ENCODE measurements around the gene TSEN34. TPM values are rescaled to one million over a fixed set of nuclear protein-coding genes. Genes with fewer than 3 reads are reported as not detected.
"Not testable (repeated sequence)": the region's sequence is repeated elsewhere in the genome, so short reads cannot be mapped to it uniquely, and the experiment has no call there.

Gene TSEN34
- total and polyA plus RNA-seq, 11 donors, result 10.2 to 48.9 (median 23.5) TPM

DNA sequence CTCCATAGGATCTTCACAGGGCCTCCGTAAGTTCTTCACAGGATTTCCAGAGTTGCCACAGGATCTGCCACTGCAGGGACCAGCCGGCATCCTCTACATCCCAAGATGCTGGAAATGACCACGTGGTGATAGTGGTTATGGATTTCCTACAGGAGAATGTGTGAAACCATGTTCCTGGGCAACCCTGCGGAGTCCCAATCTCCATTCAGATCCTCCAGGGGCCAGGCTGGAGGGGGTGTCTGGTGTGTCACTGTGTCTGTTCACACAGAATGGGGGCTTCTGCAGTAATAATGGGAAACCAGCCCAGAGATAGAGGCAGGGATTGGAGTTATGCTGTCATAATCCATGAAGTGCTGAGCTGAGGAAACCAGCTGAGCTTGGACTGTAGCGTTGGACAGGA, 42.8 kb downstream of the TSEN34 start:
- intact Hi-C loops (cut with DNase I), result loop anchor here in 1 of 10 donors (5.0 kb wide), 1 partner anchor 62 kb away; the partner anchor contains the start of gene TMC4
- H3K36me3 ChIP-seq, result no peaks in the 10 kb centered on the region
- peaks cover 0 to 2% (median 0%) of the 10 kb centered on the region in 12 donors for H3K9me3 ChIP-seq
- peaks cover 0 to 3% (median 0%) of the 10 kb centered on the region in 12 donors for H3K4me1 ChIP-seq
- ATAC-seq (no peak), DNase-seq (no peak)
- 61 to 81% (median 80%) methylated on average over 5 of the region's 5 CpGs for WGBS, 4 donors
- TF ChIP-seq, protein P1, sequence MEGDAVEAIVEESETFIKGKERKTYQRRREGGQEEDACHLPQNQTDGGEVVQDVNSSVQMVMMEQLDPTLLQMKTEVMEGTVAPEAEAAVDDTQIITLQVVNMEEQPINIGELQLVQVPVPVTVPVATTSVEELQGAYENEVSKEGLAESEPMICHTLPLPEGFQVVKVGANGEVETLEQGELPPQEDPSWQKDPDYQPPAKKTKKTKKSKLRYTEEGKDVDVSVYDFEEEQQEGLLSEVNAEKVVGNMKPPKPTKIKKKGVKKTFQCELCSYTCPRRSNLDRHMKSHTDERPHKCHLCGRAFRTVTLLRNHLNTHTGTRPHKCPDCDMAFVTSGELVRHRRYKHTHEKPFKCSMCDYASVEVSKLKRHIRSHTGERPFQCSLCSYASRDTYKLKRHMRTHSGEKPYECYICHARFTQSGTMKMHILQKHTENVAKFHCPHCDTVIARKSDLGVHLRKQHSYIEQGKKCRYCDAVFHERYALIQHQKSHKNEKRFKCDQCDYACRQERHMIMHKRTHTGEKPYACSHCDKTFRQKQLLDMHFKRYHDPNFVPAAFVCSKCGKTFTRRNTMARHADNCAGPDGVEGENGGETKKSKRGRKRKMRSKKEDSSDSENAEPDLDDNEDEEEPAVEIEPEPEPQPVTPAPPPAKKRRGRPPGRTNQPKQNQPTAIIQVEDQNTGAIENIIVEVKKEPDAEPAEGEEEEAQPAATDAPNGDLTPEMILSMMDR (IDR thresholded peaks at IDR 0.05), result no peak
- no peak for TF ChIP-seq POLR2A (IDR thresholded peaks at IDR 0.05)
- H3K27ac ChIP-seq, result no peak overlapping the region
- H3K4me3 ChIP-seq, result no peak overlapping the region
- H3K27me3 ChIP-seq, result peaks cover 0 to 43% (median 0%) of the 10 kb centered on the region in 9 donors

DNA sequence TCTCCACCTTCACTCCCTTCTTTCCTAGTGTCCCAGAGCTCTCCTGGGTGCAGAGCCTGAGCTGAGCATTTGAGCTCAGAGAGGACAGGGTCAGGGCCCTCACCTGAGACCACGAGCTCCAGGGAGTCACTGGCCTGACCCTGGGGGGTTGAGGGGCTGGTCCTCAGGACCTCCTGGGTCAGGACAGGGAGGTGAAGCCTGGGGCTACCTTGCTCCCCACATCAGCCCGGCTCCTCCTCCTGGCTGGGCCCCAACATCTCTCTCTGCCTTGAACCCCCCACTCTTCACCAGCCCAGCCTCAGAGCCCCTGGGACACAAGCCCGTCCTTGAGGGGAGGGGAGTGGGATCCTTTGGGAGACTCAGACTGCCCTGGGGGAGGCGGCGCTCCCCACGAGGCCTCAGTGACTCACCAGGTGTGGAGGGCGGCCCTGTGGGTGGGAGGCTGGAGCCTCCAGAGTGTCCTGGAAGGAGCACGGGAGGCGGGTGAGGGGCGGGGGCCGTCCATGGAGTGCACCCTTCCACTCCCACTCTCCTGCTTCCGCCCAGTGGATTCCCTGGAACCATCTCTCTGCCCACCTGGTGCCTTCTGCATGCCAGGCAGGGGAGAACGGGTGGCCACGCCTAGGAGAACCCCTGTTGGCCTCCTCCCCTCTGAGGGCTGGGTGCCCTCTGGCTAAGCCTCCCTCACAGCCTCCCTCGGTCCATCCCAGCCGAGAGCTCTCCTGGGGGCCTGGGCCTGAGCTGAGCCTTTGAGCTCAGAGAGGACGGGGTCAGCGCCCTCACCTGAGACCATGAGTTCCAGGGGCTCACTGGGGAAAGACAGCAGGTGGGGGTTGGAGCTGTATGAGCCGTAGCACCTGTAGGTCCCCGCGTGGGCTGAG, 48.6 kb downstream of the TSEN34 start:
- peak in 2 of 4 donors; percentile 38 to 44 for ATAC-seq
- DNase-seq, H3K4me1 ChIP-seq, H3K9me3 ChIP-seq, H3K27ac ChIP-seq, H3K36me3 ChIP-seq, H3K4me3 ChIP-seq: not testable (repeated sequence)
- H3K27me3 ChIP-seq, result peaks cover 0 to 24% (median 0%) of the 10 kb centered on the region in 9 donors
- intact Hi-C loops (cut with DNase I), result loop anchor here in 2 of 10 donors (2.0 kb wide), 1 partner anchor 17 kb away; the partner anchor contains the start of gene LILRB3 (in 2 of the 2)
- 68 to 77% (median 73%) methylated on average over 6 to 16 of the region's 21 CpGs for WGBS, 4 donors

GRCh38 chr19:54240372-54241336, 49.5 kb downstream of the TSEN34 start:
- H3K4me1 ChIP-seq; H3K27ac ChIP-seq; H3K4me3 ChIP-seq; ATAC-seq; H3K36me3 ChIP-seq; intact Hi-C loops (cut with DNase I); H3K9me3 ChIP-seq; DNase-seq: not testable (repeated sequence)
- H3K27me3 ChIP-seq, result peaks cover 0 to 20% (median 0%) of the 10 kb centered on the region in 9 donors
- WGBS, 4 donors, result 57 to 66% (median 64%) methylated on average over 9 to 19 of the region's 22 CpGs

- H3K27ac ChIP-seq; H3K9me3 ChIP-seq; H3K36me3 ChIP-seq; intact Hi-C loops (cut with DNase I); DNase-seq; H3K4me3 ChIP-seq: not testable (repeated sequence)
- peak in 1 of 4 donors; percentile 43 for ATAC-seq
- Histone ChIP-seq H3K27me3 (peaks cover 0 to 18% (median 0%) of the 10 kb centered on the region in 9 donors), H3K4me1 (peaks cover 0 to 13% (median 0%) of the 10 kb centered on the region in 12 donors)
- WGBS, 4 donors, result 69 to 74% (median 71%) methylated on average over 1 to 4 of the region's 4 CpGs; no CpG with 5 or more reads in 1 of the 4 donors
These were observed 51.1 kb downstream of the TSEN34 start for GRCh38 chr19:54242234-54242633.

- H3K9me3 ChIP-seq; intact Hi-C loops (cut with DNase I); H3K27ac ChIP-seq; H3K4me3 ChIP-seq; H3K36me3 ChIP-seq: not testable (repeated sequence)
- Histone ChIP-seq H3K27me3 (peaks cover 0 to 22% (median 0%) of the 10 kb centered on the region in 9 donors), H3K4me1 (peaks cover 0 to 17% (median 0%) of the 10 kb centered on the region in 12 donors)
- WGBS, 4 donors, result 65 to 80% methylated on average over 6 of the region's 6 CpGs; no CpG with 5 or more reads in 2 of the 4 donors
- DNase-seq (peak in 3 of 5 donors; percentile 48 to 59 (median 56)), ATAC-seq (peak; percentile 50 to 85 (median 78))
These were observed 51.5 kb downstream of the TSEN34 start, which contains the start of gene LILRA6 for GRCh38 chr19:54242646-54243045. Gene LILRA6 (minus strand): TSS chr19:54242790.

- DNase-seq; ATAC-seq; H3K27ac ChIP-seq; H3K4me3 ChIP-seq; H3K36me3 ChIP-seq; H3K9me3 ChIP-seq; intact Hi-C loops (cut with DNase I): not testable (repeated sequence)
- Histone ChIP-seq H3K27me3 (peaks cover 0 to 16% (median 0%) of the 10 kb centered on the region in 9 donors), H3K4me1 (peaks cover 0 to 28% (median 0%) of the 10 kb centered on the region in 12 donors)
- 59 to 66% (median 63%) methylated on average over 5 to 7 of the region's 8 CpGs; no CpG with 5 or more reads in 1 of the 4 donors for WGBS, 4 donors
These were observed 52.7 kb downstream of the TSEN34 start for GRCh38 chr19:54243809-54244208.

Data from heart left ventricle (tissue), 16 donors.